A549 treated with Hydrocortisone at 1 μM for 4 hours (cell line): ENCODE measurements around the gene TM4SF5. TPM values are rescaled to one million over a fixed set of nuclear protein-coding genes. Genes with fewer than 3 reads are reported as not detected.

Source experiments
- total RNA-seq: library from RNA; stranded (reverse); fragments of 200-300 nt; extraction: Qiagen RNA extraction; gene quantifications from 5 replicates; pipeline ENCODE4 v1.2.3, GENCODE V29; 2022

Gene TM4SF5, protein sequence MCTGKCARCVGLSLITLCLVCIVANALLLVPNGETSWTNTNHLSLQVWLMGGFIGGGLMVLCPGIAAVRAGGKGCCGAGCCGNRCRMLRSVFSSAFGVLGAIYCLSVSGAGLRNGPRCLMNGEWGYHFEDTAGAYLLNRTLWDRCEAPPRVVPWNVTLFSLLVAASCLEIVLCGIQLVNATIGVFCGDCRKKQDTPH
- total RNA-seq = 0.21 to 1.0 TPM (median 0.47 TPM) in 5 replicates

GRCh38 chr17:4771519-4772234 is at the start of gene TM4SF5:
TSS of gene TM4SF5 (plus strand) at chr17:4771886. CDS start at chr17:4771923, 37 bp downstream.

GRCh38 chr17:4739122-4740024 is 32.3 kb upstream of the TM4SF5 start, which contains the start of the genes CXCL16 and ZMYND15:
TSS of gene CXCL16 (minus strand) at chr17:4739928. CDS start at chr17:4739339, 589 bp downstream.
TSS of gene ZMYND15 (plus strand) at chr17:4739833. CDS start at chr17:4740549, 716 bp downstream.

DNA sequence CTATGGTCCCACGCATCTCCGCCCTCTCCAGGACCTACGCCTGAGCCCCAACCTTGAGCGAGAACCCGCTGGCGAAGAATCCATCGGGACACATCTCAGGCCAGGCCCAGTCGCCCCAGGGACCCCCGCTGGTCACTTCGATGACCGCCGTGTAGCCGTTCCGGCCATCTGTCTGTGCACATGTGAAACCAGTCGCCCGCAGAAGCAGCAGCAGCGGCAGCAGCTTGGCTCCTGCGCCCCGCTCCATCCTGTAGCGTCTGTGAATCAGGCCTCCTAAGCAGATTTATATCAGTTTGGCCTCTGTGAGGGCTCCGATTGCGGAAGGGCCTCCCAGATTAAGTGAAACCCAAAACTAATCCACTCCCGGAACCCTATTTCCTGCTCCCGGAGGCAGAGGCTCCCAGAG is 14.4 kb downstream of the TM4SF5 start, which contains the start of gene VMO1:
Gene VMO1 (minus strand): TSS at position 259 of the 406 bp plus-strand sequence. CDS start 12 bp downstream, at position 247.

GRCh38 chr17:4788807-4789700 is 17.4 kb downstream of the TM4SF5 start, which contains the start of gene GLTPD2:
TSS of gene GLTPD2 (plus strand) at chr17:4788964. CDS start at chr17:4789012, 48 bp downstream.

DNA sequence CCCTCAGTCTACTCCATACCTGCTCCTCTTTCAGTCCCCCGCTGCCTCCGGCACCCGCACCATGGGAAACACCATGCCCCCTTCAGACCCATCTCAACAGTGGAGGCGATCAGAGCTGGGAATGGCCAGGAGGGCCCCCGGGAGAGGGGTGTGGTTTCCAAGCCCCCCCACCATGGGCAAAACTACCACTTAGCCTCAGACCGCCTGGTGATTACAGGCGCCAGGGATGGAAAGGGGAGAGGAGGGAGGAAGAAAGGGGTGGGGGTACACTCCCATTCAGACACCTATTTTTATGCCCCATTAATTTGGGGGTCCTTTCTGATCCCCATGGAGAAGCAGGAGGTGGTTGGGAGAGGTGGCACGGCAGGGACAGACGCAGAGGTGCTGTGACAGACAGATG is 30.5 kb downstream of the TM4SF5 start, which contains the start of gene C17orf114:
Gene C17orf114 (minus strand): TSS at position 101 of the 400 bp plus-strand sequence.

GRCh38 chr17:4806777-4807604 is 35.3 kb downstream of the TM4SF5 start, which contains the start of gene PLD2:
TSS of gene PLD2 (plus strand) at chr17:4807152. CDS start at chr17:4807773, 621 bp downstream.

Other genes starting within 250 kb of the TM4SF5 start
- 92.8 to 102 TPM (median 99.0 TPM) in 5 replicates for gene MYBBP1A, start 216.5 kb upstream of the TM4SF5 start, total RNA-seq
- gene GGT6, start 211.3 kb upstream of the TM4SF5 start, total RNA-seq = not detected in 5 replicates
- 0.18 to 0.77 TPM (median 0.40 TPM) in 5 replicates for gene SMTNL2, start 187.4 kb upstream of the TM4SF5 start, total RNA-seq
- gene ALOX15, start 130.2 kb upstream of the TM4SF5 start, total RNA-seq = 0.08 to 0.28 TPM (median 0.18 TPM) in 5 replicates
- 67.8 to 72.2 TPM (median 71.2 TPM) in 5 replicates for gene PELP1, start 67.7 kb upstream of the TM4SF5 start, total RNA-seq
- 48.0 to 63.1 TPM (median 54.3 TPM) in 5 replicates for gene ARRB2, start 61.3 kb upstream of the TM4SF5 start, total RNA-seq
- 36.8 to 42.3 TPM (median 40.0 TPM) in 5 replicates for gene MED11, start 40.5 kb upstream of the TM4SF5 start, total RNA-seq
- gene ZMYND15, start 32.1 kb upstream of the TM4SF5 start, total RNA-seq = 0.31 to 0.51 TPM (median 0.41 TPM) in 5 replicates
- gene CXCL16, start 32.0 kb upstream of the TM4SF5 start, total RNA-seq = 13.6 to 19.1 TPM (median 15.5 TPM) in 5 replicates
- gene VMO1, start 14.5 kb downstream of the TM4SF5 start, total RNA-seq = 0.41 to 1.1 TPM (median 0.74 TPM) in 5 replicates
- gene GLTPD2, start 17.1 kb downstream of the TM4SF5 start, total RNA-seq = 0.10 TPM in 1 of 5 replicates, not detected in the others
- 442 to 505 TPM (median 483 TPM) in 5 replicates for gene PSMB6, start 24.3 kb downstream of the TM4SF5 start, total RNA-seq
- 18.9 to 25.3 TPM (median 23.9 TPM) in 5 replicates for gene PLD2, start 35.3 kb downstream of the TM4SF5 start, total RNA-seq
- gene MINK1, start 61.5 kb downstream of the TM4SF5 start, total RNA-seq = 47.9 to 64.6 TPM (median 57.9 TPM) in 5 replicates
- gene C17orf107, start 127.7 kb downstream of the TM4SF5 start, total RNA-seq = 0.17 to 0.31 TPM (median 0.25 TPM) in 5 replicates
- gene CHRNE, start 131.2 kb downstream of the TM4SF5 start, total RNA-seq = 0.05 to 0.12 TPM (median 0.07 TPM) in 4 of 5 replicates, not detected in the other
- gene GP1BA, start 160.4 kb downstream of the TM4SF5 start, total RNA-seq = not detected in 5 replicates
- 59.5 to 69.3 TPM (median 66.9 TPM) in 5 replicates for gene SLC25A11, start 168.2 kb downstream of the TM4SF5 start, total RNA-seq
- 86.0 to 136 TPM (median 116 TPM) in 5 replicates for gene RNF167, start 168.4 kb downstream of the TM4SF5 start, total RNA-seq
- 2,071 to 2,769 TPM (median 2,761 TPM) in 5 replicates for gene PFN1, start 176.6 kb downstream of the TM4SF5 start, total RNA-seq
- 43.2 to 51.8 TPM (median 45.9 TPM) in 5 replicates for gene ENO3, start 179.2 kb downstream of the TM4SF5 start, total RNA-seq
- 66.5 to 79.2 TPM (median 70.5 TPM) in 5 replicates for gene SPAG7, start 195.9 kb downstream of the TM4SF5 start, total RNA-seq
- gene CAMTA2, start 215.8 kb downstream of the TM4SF5 start, total RNA-seq = 25.5 to 36.5 TPM (median 31.3 TPM) in 5 replicates
- gene INCA1, start 225.6 kb downstream of the TM4SF5 start, total RNA-seq = 1.1 to 2.0 TPM (median 1.8 TPM) in 5 replicates
- 98.2 to 122 TPM (median 115 TPM) in 5 replicates for gene KIF1C, start 226.1 kb downstream of the TM4SF5 start, total RNA-seq